Chondrocyte (in vitro differentiated cells): ENCODE measurements around the gene TBC1D9B. TPM values are rescaled to one million over a fixed set of nuclear protein-coding genes. Genes with fewer than 3 reads are reported as not detected.
A peak's percentile ranks its signal among the peaks of the same experiment; 100 is the strongest.

Experiments used
- DNase-seq: peaks from one replicate; pipeline ENCODE4 v3.0.0; 2021; ENCODE audit warnings: mixed read lengths, low spot score
- H3K27ac Mint-ChIP-seq: one replicate; pipeline ENCODE4 v1.8.0; 2021; ENCODE audit warnings: mild to moderate bottlenecking, moderate library complexity, mixed read lengths; ENCODE audit not compliant: unreplicated experiment
- H3K27me3 Mint-ChIP-seq: 2 replicates; pipeline ENCODE4 v1.8.0; 2021; ENCODE audit warnings: low read depth, mixed read lengths
- H3K36me3 Mint-ChIP-seq: 2 replicates; pipeline ENCODE4 v1.8.0; 2021; ENCODE audit warnings: low read depth, mixed read lengths
- H3K4me1 Mint-ChIP-seq: 2 replicates; pipeline ENCODE4 v1.8.0; 2021; ENCODE audit warnings: low read depth, mild to moderate bottlenecking, mixed read lengths
- H3K4me3 Mint-ChIP-seq: one replicate; pipeline ENCODE4 v1.8.0; 2021; ENCODE audit warnings: mild to moderate bottlenecking, moderate library complexity, mixed read lengths; ENCODE audit not compliant: unreplicated experiment
- H3K9me3 Mint-ChIP-seq: 2 replicates; pipeline ENCODE4 v1.8.0; 2021; ENCODE audit warnings: low read depth, mixed read lengths
- total RNA-seq: library from RNA; stranded (reverse); gene quantifications from 3 replicates; pipeline ENCODE4 v1.2.1, GENCODE V29; 2021
- TF ChIP-seq, protein P1 (sequence below): fragments of 200-600 bp; sonication (generic); IDR thresholded peaks from 2 replicates; pipeline ENCODE4 v1.5.0; 2021; ENCODE audit warnings: antibody characterized with exemption, mild to moderate bottlenecking, moderate library complexity

TBC1D9B gene
- total RNA-seq, 1 donor from 2014 or later, result 118 TPM

DNA sequence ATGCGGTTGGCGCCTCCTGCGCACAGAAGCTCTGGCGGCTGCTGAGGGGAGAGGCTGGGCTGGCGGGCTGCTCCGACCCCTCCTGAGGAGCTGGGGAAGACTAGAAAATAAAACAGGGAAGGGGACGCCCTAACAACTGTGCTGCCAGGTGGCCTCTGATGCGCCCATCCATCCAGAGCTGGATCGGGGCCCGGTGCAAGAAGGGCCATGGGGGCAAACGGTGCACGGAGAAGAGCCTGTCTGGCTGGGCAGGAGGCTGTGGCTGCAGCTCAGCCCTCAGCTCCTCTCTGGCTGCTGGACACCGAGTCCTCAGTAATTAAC lies 28.0 kb downstream of the TBC1D9B start:
- no peaks in the 10 kb centered on the region for H3K4me1 Mint-ChIP-seq

DNA sequence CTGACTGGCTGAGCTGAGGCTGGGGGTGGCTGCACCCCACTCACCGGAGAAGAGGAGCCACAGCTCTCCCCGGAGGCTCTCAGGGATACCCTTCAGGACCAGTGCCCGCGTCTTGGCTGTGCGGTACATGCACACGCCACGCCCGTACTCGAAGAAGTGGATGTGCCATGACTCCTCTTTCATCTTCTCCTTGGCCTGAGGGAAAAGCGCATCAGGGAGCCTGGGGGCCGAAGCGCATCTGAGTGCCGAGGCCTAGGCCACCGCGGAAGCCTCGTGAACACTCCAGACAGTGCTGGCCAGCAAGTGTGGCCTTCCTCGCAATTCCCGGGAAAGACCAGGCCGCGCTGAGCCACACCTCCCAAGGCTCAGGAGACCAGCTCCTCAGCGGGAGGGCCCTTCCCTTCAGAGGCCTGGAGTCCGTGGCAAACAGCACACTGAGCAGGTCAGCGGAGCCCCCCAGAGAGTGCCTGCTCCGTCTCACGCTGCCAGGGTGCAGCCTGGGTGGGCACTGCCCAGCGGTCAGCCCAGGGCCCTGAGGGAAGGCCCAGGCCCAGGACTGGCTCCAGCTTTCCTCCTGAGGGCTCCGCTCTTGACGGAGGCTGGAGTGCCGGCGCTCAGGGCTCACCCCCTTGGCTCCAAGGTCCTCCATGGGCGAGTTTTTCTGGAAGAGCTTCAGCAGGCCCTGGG lies 28.6 kb downstream of the TBC1D9B start:
- peak; percentile 89 for DNase-seq
- H3K27ac Mint-ChIP-seq, result no peak overlapping the region
- TF ChIP-seq, protein P1, sequence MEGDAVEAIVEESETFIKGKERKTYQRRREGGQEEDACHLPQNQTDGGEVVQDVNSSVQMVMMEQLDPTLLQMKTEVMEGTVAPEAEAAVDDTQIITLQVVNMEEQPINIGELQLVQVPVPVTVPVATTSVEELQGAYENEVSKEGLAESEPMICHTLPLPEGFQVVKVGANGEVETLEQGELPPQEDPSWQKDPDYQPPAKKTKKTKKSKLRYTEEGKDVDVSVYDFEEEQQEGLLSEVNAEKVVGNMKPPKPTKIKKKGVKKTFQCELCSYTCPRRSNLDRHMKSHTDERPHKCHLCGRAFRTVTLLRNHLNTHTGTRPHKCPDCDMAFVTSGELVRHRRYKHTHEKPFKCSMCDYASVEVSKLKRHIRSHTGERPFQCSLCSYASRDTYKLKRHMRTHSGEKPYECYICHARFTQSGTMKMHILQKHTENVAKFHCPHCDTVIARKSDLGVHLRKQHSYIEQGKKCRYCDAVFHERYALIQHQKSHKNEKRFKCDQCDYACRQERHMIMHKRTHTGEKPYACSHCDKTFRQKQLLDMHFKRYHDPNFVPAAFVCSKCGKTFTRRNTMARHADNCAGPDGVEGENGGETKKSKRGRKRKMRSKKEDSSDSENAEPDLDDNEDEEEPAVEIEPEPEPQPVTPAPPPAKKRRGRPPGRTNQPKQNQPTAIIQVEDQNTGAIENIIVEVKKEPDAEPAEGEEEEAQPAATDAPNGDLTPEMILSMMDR, result no peak
- H3K27me3 Mint-ChIP-seq, result no peaks in the 10 kb centered on the region
- H3K36me3 Mint-ChIP-seq, result peaks cover 29% of the 10 kb centered on the region
- H3K4me3 Mint-ChIP-seq, result no peak overlapping the region
- peaks cover 14% of the 10 kb centered on the region for H3K9me3 Mint-ChIP-seq
- no peaks in the 10 kb centered on the region for H3K4me1 Mint-ChIP-seq

More for the DNA sequence above, 28.0 kb downstream of the TBC1D9B start:
- Mint-ChIP-seq H3K27ac (no peak overlapping the region), H3K4me3 (no peak overlapping the region), H3K9me3 (peaks cover 17% of the 10 kb centered on the region), H3K36me3 (peaks cover 34% of the 10 kb centered on the region), H3K27me3 (no peaks in the 10 kb centered on the region)
- TF ChIP-seq, protein P1, result no peak
- peak; percentile 81 for DNase-seq

DNA sequence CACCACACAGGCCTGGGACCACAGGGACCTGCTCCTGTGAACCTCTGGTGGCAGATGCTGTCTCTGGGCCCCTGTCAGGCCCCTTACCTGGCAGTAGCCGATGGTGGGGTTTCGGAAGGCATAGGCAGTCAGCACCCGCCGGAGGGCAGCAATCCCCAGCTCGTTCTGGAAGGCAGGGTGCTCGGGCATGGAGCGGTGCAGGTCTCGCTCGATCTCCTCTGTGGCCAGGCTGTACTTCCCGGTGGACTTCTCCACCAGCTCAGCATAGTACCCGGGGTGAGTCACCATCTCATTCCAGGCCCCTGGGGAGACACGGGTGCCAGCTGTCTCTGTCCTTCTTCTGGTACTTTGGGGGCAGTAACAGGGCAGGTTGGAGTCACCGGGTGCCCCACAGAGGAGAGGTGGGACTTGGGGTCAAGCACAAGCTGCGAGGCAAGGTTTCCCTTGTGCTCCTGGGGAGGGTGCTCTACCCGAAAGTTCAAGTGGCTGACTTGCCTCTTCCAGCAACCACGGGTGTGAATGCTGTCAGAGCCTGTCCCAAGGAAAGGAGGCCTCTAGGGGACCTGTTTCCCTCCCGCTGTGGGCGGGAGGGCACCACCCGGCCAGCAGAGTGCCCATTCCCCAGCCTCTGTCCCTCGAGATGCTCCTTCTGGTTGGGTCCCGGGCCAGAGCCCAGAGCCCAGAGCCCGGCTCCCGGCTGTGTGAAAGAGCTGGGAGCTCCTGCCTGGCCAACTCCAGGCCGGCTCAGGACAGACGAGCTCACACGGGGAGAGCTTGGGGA lies 29.3 kb downstream of the TBC1D9B start:
- Mint-ChIP-seq H3K27ac (no peak overlapping the region), H3K4me3 (no peak overlapping the region), H3K9me3 (peaks cover 7% of the 10 kb centered on the region), H3K27me3 (no peaks in the 10 kb centered on the region), H3K4me1 (no peaks in the 10 kb centered on the region), H3K36me3 (peaks cover 23% of the 10 kb centered on the region)
- peak; percentile 83 for DNase-seq
- TF ChIP-seq, protein P1, result no peak

DNA sequence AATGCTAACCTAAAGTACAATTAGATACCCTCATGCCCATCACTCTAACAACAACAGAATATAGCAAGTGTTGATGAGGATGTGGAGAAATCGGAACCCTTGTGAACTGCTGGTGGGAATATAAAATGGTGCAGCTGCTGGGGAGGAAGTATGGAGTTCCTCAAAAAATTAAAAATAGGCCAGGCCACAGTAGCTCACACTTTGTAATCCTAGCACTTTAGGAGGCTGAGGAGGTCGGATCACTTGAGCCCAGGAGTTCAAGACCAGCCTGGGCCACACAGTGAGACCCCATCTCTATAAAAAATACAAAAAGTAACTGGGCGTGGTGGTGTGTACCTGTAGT lies 31.1 kb downstream of the TBC1D9B start:
- Mint-ChIP-seq H3K27ac (no peak overlapping the region), H3K4me1 (no peaks in the 10 kb centered on the region), H3K9me3 (no peaks in the 10 kb centered on the region), H3K36me3 (peaks cover 18% of the 10 kb centered on the region), H3K4me3 (no peak overlapping the region), H3K27me3 (no peaks in the 10 kb centered on the region)
- TF ChIP-seq, protein P1, result no peak
- peak; percentile 6 for DNase-seq

DNA sequence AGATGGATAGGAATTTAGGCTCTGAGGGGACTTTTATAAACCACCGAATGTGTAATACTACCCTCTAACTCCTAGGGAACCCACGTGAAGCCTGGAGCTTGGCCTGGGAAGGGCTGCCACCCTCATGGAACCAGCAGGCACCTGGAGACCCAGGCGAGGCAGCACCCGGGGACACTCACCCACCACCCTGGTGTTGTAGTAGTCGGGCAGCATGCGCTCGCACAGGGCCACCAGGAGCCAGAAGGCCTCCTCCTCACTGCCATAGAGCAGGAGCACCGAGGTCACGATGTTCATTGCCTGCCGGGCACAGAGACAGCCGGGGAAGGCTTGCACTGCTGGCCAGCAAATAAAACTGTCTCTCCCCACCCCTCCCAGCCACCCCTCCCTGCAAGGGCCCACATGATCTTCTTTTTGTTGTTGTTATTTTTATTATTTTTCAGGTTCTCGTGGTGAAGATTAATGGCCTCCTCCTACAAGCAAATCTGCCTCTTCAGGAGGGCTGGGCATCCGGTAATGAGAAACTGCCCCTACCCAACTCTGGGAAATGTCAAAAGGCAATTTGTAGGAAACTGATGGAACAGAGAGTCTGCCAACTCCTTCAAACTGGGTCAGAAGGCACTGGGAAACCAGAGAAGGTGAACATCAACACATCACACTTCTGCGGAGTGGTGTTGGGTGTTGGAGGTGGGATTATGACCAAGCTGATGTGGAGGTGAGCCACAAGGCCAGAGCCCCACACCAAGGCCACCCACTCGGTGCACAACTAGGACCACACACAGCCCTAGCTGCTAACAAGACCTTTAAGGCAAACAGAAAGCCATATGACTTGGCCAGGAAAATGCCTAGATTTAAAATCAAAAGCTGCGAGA lies 31.7 kb downstream of the TBC1D9B start:
- no peaks in the 10 kb centered on the region for H3K4me1 Mint-ChIP-seq
- H3K36me3 Mint-ChIP-seq, result peaks cover 16% of the 10 kb centered on the region
- no peak overlapping the region for H3K4me3 Mint-ChIP-seq
- no peaks in the 10 kb centered on the region for H3K27me3 Mint-ChIP-seq
- H3K9me3 Mint-ChIP-seq, result no peaks in the 10 kb centered on the region
- peak; percentile 75 for DNase-seq
- TF ChIP-seq, protein P1, result no peak
- no peak overlapping the region for H3K27ac Mint-ChIP-seq
